CD4-positive, alpha-beta T cell treated with Interferon alpha-2 for 1 hour (primary cell): ENCODE measurements around the gene CFAP221.

Experiments used
- DNase-seq, 2 donors: peaks; one replicate each; pipeline ENCODE4 v3.0.0-alpha.2; 2020 to 2022

The CFAP221 gene

DNA sequence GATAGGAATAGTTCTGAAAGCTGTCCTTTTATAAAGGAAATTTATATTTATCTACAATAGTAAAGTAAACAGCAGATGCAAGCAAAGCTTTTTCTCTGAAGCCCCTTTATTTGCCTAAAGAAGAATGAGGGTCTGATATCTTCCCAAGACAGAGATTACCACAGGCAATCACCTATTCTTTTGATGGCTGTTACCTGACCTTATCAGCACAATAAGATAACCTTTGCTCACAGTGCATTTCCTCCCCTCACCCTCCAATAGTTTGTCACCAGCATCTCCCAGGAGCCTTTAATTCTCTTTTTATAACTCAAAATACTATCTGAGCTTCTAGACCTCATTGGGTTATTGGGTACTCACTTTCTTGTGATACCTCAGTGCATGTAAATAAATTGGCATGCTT is 6.5 kb upstream of the CFAP221 start:
- DNase-seq = no peak

DNA sequence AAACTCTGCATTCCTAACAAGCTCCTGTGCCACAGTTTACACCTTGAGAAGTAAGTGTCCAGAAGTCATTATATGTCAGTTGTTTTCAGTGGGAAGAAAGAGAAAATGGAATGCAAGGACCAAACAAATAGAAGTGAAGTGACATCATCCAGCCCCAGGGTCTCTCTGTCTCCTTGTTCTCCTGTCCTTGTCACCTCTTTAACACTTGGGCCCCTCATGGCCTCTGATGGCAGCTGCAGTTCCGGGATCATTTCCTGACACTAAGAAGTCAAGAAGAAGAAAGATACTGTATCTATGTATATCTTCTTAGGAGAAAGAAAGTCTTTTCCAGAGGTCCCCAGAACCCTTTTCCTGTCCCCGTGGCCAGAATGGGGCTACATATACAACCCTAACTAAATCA is 2.8 kb upstream of the CFAP221 start:
- DNase-seq = no peak

DNA sequence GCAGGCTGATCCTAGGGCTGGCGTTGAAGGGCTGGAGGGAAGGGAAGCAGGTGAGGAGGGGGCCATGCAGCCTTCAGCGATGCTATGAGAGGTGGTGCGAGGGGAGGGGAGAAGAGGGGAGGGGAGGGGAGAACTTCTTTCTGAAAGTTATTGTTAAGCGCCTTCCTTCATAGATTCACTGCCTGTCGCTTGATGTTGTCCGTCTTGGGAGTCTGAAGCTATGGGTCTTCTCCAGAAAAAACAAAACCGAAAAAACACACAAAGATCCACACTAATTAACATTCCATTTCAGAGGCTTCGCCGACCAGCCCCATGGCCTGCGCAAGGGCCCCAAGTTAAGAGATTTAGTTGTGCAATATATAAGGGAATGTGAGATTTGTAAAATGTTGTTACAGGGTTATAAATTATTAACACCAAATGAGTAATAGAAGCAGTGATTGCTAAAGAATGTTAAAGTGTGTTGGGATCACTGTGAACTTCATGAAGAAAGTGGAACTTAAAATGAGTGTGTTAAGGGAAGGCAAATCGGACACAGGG is 758 bp downstream of the CFAP221 start:
- no peak for DNase-seq

DNA sequence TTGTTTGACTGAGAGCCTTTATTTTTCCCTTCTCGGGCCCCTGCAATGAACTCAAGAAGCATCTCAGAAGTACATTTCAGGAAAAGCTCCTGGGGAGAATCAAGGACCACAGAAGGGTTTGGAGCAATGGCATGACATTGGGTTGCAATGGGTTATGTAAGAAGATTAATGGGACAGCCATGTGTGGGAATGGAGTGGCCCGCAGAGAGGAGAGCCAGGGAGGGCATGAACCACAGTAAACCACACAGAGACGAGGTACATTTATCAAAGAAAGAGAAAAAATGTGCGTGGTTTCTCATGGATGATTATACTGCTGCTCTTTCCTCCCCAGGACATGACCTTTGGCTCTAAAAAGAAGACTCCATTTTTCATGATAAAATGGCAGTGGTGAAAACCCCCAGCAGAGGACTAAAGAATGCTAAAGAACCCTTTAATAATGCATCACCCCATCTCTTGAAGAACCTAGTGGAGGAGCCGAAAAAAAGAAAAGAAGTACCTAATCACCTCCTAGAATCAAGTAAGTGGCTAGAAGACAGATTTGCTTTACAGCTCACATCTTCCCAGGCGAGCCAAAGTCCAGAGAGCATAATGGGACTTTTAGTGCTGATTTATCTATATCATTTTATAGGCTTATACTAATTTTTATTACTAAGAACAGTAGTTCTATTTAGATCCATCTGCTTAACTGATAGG is 1.7 kb downstream of the CFAP221 start:
- no peak for DNase-seq

DNA sequence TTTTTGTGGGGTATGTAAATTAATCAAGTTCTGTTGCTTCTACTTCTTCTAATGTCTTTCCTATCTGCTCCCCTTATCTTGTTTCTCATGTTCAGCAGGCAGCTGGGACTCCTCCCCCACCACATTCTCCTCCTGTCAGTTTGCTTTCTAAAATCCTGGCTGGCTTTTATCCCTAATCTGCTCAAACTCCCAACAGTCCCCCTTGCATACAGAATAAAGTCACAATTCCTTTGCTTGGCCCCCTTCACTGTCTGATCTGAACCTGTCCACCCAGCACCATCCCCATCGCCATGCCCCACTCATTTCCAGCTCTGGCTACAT is 2.2 kb downstream of the CFAP221 start:
- DNase-seq = no peak

DNA sequence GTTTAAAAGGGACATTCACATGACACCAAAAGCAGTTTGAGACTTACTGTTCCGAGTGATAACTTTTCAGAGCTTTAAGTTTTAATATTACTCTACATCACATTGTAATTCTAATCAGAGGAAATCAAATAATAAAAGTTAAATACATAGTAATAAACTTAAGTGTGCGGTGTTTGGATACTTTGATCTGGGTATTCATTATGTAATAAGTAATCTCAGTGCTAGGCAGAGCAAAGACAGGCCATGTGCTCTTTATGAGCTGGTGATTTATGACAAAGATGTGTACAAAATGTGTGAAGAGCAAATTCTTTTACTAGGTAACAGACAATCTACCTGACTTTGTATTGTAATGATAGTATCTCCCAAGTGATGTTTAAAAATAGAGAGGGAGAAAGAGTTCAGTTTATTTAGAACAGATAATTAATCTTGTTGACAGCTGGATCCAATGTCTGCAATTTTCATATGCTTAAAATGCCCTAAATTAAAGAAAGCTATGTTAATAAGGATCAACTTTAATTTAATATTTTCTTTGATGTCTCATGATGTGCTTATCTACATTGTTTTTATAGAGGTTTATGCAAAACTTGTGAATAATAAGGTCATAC is 4.4 kb downstream of the CFAP221 start:
- DNase-seq = no peak

DNA sequence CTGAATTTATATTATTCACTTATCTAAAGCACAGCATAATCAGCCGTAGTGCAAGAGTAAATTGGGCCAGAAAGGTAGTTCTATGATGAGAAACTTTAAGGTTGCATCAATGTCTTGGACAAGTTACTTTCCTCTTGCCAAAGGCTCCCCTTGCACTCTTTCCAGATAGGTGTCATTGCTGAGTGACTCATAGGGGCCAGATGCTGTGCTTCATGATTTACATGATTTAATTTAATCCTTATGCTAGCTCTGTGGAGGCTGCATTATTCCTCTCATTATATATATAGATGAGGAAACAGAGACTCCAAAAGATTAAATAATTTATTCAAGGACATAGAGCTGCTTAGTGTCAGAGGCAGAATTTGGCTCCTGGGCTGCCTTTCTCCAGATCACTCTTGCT is 5.0 kb downstream of the CFAP221 start:
- no peak for DNase-seq

DNA sequence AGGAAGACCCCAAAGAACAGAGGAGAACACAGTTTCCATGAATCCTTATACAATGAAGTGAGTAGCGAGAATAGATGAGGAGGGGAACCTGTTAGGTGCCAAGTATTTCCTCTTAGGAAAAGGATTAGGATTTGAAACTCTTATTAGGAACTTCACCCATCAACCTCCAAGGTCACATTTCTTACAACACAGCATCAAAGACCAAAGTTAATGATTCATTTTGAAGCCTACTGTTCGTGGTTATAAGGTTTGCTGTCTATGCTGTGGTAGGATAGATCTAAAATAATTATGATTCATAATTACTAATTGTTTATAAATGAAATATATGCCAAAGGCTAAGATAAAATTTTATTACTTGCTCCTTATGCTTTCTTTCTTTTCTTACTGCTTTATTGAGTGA is 6.1 kb downstream of the CFAP221 start:
- no peak for DNase-seq

DNA sequence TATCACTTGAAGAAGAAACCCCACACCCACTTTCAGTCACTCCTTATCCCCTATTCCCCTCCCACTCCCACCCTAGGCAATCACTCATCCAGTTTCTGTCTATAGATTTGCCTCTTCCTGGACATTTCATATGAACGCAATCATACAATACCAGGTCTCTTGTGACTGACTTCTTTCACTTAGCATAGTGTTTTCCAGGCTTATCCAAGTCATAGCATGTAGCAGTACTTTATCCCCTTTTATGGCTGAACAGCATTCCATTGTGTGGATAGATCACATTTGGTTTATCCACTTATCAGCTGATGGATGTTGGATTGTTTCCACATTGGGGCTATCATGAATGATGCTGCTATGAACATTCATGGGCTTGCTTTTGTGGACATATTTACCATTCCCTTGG is 6.6 kb downstream of the CFAP221 start:
- DNase-seq = no peak

DNA sequence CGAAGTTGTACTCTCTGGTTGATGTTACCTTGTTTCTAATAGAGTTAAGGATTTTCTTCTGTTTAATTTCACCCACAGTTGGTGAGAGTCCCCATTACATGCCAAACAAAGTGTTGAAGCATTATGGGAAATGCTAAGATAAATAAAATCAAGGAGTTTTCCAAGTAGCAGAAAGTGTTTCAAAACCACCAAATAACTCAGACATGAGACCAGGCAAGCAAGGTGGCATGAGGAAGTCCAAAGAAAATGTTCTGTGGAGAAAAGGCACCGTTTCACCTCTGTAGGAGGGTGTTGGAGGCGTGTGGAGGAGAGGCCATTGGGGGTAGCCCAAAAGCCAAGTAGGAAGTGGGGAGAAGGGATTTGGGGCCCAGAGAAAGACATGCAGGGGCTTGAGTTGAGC is 8.7 kb downstream of the CFAP221 start:
- DNase-seq = no peak

DNA sequence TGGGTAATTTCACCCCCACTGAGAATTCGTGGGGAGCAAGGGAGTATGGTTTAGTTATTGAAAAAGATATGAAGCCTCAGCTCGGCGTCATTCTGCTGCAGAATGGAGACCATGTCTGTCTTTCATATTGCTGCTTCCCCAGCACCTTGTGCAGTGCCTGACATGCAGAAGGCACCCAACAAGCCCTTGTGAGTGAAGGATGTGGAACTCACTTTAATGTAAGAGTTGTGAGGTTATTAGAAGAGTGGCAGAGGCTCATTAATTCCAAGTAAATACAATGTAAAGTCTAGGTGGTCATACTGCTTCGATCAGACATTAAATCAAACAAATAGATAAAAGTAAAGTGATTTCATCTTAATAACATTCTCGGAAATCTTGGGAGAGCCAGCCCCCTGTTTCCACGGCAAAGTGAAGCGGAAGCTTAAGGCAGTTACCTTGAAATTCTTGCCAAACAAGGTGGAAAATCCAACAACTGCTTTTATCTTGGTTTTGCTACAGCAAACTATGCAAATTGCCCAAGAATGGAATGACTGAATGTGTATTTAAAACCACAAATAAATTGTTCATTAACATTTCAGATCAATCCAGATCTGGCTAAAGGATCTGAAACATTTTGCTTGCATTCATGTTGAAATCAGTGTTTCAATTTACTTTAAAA is 9.6 kb downstream of the CFAP221 start:
- no peak for DNase-seq

DNA sequence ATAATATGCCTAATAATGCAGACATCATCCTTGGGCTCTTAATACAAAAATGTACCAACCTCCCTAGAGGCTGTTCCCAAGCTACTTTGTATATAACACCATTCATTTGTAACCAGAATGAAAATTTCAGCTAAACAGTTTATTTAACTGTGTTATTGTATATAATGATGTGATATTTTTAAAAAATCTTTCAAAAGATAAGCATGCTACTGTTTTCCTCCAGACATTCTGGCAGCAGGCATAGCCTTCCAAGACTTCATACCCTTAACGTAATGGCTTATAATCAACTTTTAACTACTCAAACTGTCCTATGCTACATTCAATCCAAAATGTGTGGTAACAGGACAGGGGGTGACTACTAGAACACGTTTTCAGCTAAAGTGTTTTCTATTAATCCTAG is 21.2 kb downstream of the CFAP221 start:
- DNase-seq = no peak

DNA sequence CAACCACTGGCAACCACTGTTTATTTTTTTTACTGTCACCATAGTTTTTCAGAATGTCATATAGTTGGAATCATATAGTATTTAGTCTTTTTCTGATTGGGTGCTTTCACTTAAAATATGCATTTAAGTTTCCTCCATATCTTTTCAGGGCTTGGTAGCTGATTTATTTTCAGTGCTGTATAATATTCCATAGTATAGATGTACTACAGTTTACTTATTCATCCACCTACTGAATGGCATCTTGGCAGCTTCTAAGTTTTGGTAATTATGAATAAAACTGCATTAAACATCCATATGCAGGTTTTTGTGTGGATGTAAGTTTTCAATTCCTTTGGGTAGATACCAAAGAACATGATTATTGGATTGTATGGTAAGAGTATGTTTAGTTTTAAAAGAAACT is 23.0 kb downstream of the CFAP221 start:
- no peak for DNase-seq

DNA sequence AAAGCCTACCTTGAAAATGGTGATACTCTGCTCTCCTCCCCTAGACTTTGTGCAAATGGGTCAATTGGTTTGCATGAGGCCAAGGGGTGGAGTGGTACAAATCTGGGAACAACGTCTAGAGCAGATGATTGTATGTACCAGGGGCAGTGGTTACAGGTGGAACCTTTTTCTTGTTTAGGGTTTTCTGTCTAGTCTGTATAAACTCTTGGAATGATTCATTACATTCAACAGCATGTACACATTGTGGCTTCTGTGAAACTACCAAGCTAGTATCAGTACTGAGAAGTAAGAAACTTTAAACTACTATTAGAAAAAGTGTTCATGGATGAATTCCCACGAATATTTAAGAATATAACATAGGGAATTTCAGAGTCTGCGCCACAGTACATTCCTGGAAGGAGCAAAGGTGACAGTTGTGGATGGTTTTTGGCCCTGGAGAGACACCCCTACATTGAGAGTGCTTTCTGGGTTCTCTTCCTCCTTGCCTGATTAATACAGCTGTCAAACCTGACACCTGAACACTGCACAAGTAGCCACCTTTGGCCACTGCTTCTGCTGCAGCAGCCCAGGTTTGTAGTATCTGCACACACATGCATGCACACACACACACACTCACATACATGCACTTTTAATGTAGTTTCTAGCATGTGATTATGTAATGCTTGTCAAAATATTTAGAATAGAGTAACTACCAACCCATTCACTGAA is 30.0 kb downstream of the CFAP221 start:
- no peak for DNase-seq

DNA sequence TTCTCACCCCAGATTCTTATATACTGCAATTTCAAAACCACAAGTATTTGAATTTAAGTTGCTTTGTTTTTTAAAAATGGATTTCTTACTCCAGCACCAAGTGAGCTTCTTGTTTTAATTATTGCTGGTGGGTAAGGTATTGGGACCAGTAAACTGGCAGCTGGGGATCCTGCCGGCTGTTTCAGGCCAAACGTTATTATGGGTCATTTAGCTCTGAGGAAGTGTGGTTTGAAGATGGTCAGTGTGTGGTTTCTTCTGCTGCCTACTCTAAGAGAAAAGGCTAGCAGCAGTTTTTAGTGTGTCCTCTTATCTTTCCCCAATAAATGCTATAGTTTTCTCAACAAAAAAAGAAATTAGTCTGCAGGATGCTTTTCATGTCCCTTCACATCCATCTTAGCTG is 30.6 kb downstream of the CFAP221 start:
- DNase-seq = no peak

DNA sequence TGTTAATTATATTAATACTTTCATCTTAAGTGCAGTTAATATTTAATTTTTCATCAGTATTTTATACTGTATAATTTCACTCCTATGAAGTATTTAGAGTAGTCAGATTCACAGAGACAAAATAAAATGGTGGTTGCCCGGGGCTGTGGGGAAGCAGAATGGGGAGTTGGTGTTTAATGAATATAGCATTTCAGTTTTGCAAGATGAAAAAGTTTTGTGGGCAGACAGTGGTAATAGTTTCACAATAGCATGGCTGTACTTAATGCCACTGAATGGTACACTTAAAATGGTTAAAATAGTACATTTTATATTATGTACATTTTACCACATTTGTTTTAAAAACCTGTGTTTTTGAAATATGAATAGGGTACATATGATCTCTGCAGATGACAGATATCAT is 31.2 kb downstream of the CFAP221 start:
- DNase-seq = no peak

DNA sequence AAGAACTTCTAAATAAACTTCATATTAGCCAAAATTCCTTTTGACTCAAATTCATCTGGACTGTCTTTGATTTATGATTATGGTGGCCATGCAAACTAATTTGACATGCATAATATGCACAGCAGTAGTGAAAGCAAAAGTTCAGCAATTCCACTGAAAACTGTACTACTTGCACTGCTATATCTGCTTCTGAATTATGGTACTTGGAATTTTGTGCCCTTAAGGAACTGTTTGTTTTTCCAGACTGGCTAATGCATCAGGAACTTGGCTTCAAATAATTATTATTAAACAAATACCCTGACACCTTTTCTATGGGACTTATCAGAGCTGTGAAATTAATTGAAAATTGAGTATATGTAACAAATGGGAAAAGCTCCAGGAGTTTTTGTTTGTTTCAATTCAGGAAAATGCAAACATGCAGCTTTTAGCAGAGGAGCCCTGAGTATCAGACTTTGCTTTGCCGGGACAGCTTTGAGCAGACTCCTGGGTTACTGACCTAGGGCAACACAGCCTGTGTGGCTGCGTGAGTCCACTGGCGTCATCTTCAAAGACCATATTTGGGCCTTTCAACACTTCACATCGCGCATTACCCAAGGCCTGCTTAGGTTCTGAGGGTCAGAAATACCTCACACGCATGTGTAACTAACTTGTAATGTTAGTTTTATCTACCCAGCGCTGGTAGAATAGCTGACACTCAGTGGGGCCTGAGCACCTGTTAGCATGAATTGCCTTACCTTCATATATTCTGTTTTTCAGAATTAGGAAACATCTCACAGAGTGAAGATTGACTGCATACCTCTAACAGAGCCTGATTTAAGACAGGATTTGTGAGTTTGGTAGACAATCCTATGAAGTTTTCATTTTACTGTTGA is 35.4 kb downstream of the CFAP221 start:
- DNase-seq = no peak

DNA sequence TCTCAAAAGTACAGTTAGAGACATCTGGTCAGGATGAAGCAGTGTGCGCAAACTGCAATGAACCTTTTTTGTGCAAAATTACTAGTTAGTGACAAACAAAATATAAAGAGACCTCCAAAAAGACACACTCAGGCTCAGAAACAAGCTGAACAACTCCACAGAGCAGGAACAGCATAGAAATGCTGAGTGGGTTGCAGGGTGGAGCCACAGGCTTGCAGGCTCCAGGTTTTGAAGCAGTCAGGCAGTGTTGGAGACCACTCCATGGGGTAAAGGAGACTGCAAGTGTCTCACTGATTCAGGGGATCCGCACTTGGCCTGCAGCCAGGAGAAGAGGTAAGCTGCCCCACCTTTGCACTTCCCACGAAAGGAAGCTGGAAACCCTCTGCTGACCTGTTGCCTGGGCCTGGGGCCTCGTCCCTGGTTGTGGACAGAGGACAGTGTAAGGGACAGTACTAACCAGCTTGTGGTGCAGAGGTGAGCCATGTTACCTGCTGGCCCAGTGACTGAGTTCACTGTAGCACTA is 36.4 kb downstream of the CFAP221 start:
- DNase-seq = no peak

DNA sequence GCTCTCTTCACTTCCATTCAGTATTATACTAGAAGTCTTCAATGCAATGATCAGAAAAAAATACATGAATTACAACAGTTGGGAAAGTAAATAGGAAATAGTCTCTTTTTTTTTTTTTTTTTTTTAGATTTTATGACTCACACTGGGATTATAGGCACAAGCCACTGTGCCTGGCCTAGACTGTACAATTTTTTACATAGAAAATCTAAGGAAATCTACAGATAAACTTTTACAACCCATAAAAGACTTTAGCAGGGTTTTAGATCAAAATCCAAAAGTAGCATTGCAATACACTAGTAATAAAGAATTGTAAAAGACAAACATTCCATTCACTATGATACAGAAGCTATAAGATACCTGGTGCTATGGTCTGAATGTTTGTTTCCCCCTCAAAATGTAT is 39.0 kb downstream of the CFAP221 start:
- DNase-seq = no peak

DNA sequence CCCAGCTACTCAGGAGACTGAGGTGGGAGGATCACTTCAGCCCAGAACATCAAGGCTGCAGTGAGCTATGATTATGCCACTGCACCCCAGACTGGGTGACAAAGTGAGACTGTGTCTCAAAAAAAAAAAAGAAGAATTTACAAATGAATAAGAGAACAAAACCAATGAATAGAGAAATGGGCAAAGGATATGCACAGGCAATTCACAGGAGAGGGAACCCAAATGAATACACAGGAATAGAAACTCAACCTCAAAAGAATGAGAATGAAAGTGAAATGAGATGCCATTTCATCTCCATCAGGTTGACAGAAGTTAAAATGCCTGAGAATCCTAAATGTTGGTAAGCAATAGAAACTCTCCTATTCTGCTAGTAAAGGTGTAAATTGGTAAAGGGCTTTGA is 40.2 kb downstream of the CFAP221 start:
- no peak for DNase-seq

DNA sequence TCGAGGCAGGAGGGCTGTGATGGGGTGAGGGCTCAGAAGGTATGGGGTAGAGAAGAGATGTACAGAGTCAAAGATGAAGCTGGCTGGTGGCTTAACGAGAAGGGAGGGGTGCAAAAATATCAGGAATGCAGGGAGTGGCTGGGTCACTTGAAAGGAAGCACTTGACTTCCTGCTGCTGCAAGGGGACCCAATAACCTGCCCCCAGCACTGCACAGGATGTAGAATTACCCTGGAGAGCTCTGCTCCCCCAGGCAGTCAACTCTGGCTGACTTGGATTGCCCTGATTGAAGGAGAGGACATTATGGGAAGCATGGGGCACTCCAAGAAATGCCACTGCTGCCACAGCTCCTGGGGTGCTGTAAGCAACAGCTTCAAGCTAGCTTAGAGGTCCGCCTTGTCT is 41.8 kb downstream of the CFAP221 start:
- no peak for DNase-seq

DNA sequence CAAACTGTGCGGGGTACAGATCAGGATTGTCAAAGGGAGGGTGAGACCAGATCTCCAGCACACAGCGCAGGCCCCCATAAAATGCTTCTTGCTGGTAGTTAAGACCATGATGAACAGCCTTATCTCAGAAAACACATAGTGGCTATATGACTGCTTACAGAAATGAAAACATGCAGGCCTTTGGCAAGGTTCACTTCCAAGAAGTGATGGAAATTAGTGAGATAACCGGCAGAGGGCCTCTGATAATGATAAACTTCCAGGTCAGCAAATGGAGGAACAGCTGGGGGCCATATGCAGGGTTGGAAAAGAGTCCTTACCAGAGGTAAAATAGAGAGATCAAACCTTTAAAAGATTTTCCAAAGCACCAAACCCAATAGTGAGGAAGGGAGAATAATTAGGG is 46.6 kb downstream of the CFAP221 start:
- no peak for DNase-seq

DNA sequence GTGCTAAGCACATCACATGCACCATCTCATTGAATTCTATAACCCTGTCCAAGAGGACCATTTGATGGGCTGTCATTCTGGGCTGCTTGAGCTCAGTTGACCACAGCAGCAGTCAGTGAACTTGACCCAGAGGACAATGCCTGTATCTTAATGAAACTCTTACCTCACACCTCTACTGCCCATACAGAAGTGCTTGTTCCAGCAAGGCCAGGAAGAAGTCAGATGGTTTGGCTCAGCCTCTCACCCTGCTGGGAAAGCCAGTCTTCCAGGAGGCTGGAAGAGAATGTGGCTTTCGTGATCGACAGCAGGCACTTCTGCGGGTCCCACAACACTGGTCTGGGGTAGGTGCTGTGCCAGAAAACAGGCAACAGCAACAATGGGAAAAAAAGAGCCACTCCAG is 47.3 kb downstream of the CFAP221 start:
- DNase-seq = no peak
